Cardiac fibroblast (primary cell): Measurements from ENCODE around the gene PEPD.
A peak's percentile ranks its signal among the peaks of the same experiment; 100 is the strongest.

Source experiments
- DNase-seq, 2 donors: peaks; one replicate each; pipeline versions ENCODE4 v3.0.0 to v3.0.0-alpha.2; 2010; ENCODE audit warnings: low read depth in 2 of 2
- H3K4me3 ChIP-seq, 2 donors: replicated peaks in 1 of 2; 1 replicate in 1 of 2; 2 replicates in 1 of 2; pipeline ENCODE4 v1.5.1; 2011; ENCODE audit warnings: low read depth in 2 of 2, low read length in 2 of 2, mild to moderate bottlenecking in 2 of 2, moderate library complexity in 1 of 2
- TF ChIP-seq, protein P1 (sequence below): IDR thresholded peaks from one replicate; pipeline ENCODE4 v1.5.1; 2011; ENCODE audit warnings: low read depth, mild to moderate bottlenecking, low read length, inconsistent platforms

Gene PEPD

GRCh38 chr19:33523167-33523566, 1.6 kb upstream of the PEPD start:
- TF ChIP-seq, protein P1, sequence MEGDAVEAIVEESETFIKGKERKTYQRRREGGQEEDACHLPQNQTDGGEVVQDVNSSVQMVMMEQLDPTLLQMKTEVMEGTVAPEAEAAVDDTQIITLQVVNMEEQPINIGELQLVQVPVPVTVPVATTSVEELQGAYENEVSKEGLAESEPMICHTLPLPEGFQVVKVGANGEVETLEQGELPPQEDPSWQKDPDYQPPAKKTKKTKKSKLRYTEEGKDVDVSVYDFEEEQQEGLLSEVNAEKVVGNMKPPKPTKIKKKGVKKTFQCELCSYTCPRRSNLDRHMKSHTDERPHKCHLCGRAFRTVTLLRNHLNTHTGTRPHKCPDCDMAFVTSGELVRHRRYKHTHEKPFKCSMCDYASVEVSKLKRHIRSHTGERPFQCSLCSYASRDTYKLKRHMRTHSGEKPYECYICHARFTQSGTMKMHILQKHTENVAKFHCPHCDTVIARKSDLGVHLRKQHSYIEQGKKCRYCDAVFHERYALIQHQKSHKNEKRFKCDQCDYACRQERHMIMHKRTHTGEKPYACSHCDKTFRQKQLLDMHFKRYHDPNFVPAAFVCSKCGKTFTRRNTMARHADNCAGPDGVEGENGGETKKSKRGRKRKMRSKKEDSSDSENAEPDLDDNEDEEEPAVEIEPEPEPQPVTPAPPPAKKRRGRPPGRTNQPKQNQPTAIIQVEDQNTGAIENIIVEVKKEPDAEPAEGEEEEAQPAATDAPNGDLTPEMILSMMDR: no peak
- no peak overlapping the region for H3K4me3 ChIP-seq
- DNase-seq: no peak

- DNase-seq: no peak
- H3K4me3 ChIP-seq: peak overlapping the region; percentile 79 to 94
- TF ChIP-seq, protein P1: no peak
Observed at GRCh38 chr19:33522371-33522662, 726 bp upstream of the PEPD start.

GRCh38 chr19:33520844-33521479, 629 bp downstream of the PEPD start:
- H3K4me3 ChIP-seq: peak overlapping the region; percentile 79 to 94
- TF ChIP-seq, protein P1: no peak
- no peak for DNase-seq

- no peak overlapping the region for H3K4me3 ChIP-seq
- no peak for DNase-seq
- TF ChIP-seq, protein P1: no peak
Observed at GRCh38 chr19:33520048-33520643, 1.4 kb downstream of the PEPD start.

GRCh38 chr19:33519416-33519815, 2.2 kb downstream of the PEPD start:
- no peak overlapping the region for H3K4me3 ChIP-seq
- DNase-seq: no peak
- TF ChIP-seq, protein P1: no peak

- TF ChIP-seq, protein P1: no peak
- no peak for DNase-seq
- no peak overlapping the region for H3K4me3 ChIP-seq
Observed at GRCh38 chr19:33518541-33518940, 3.0 kb downstream of the PEPD start.

- H3K4me3 ChIP-seq: no peak overlapping the region
- no peak for DNase-seq
- TF ChIP-seq, protein P1: no peak
Observed at GRCh38 chr19:33517922-33518321, 3.7 kb downstream of the PEPD start.
